Spleen (tissue), 11 donors: Measurements from ENCODE around the gene SLC7A4. TPM values are rescaled to one million over a fixed set of nuclear protein-coding genes. Genes with fewer than 3 reads are reported as not detected.

ENCODE experiments used
- DNase-seq: peaks from one replicate; pipeline ENCODE4 v3.0.0-alpha.2; 2020
- H3K27ac ChIP-seq, 8 donors: fragments of 200-600 bp; sonication (generic) in 7 of 8; 1 replicate in 4 of 8; 2 replicates in 4 of 8; pipeline versions ENCODE4 v1.5.0 to v1.8.0; 2016 to 2021; ENCODE audit warnings: inconsistent platforms in 4 of 8, mild to moderate bottlenecking in 4 of 8, moderate library complexity in 1 of 8
- H3K27me3 ChIP-seq, 7 donors: fragments of 200-600 bp; sonication (generic) in 6 of 7; replicated peaks in 1 of 7; 1 replicate in 4 of 7; 2 replicates in 3 of 7; pipeline versions ENCODE4 v1.5.0 to v1.8.0; 2016 to 2021; ENCODE audit warnings: inconsistent platforms in 3 of 7, mild to moderate bottlenecking in 1 of 7
- H3K36me3 ChIP-seq, 6 donors: fragments of 200-600 bp; sonication (generic) in 5 of 6; 1 replicate in 4 of 6; 2 replicates in 2 of 6; pipeline versions ENCODE4 v1.5.0 to v1.8.0; 2016 to 2021; ENCODE audit warnings: inconsistent platforms in 2 of 6
- H3K4me1 ChIP-seq, 6 donors: fragments of 200-600 bp; sonication (generic) in 5 of 6; 1 replicate in 3 of 6; 2 replicates in 3 of 6; pipeline versions ENCODE4 v1.5.0 to v1.8.0; 2016 to 2021; ENCODE audit warnings: inconsistent platforms in 3 of 6
- H3K4me3 ChIP-seq, 8 donors: fragments of 200-600 bp; sonication (generic) in 7 of 8; 1 replicate in 4 of 8; 2 replicates in 4 of 8; pipeline versions ENCODE4 v1.5.0 to v1.8.0; 2016 to 2021; ENCODE audit warnings: inconsistent platforms in 4 of 8, mild to moderate bottlenecking in 4 of 8, moderate library complexity in 2 of 8
- H3K9me3 ChIP-seq, 8 donors: fragments of 200-600 bp; sonication (generic) in 7 of 8; 1 replicate in 4 of 8; 2 replicates in 4 of 8; pipeline versions ENCODE4 v1.5.0 to v1.8.0; 2016 to 2021; ENCODE audit warnings: inconsistent platforms in 4 of 8
- CTCF ChIP-seq, 11 experiments: fragments of 200-600 bp in 7 of 11; fragments of 450-650 bp in 4 of 11; sonication (generic) in 4 of 11; IDR thresholded peaks in 8 of 11; conservative IDR thresholded peaks in 3 of 11; 1 replicate in 7 of 11; 2 replicates in 4 of 11; pipeline versions ENCODE4 v1.4.0 to v1.8.0; 2016 to 2021; ENCODE audit warnings: antibody characterized with exemption in 11 of 11, inconsistent platforms in 4 of 11, mild to moderate bottlenecking in 1 of 11
- POLR2A ChIP-seq, 3 donors: fragments of 450-650 bp; IDR thresholded peaks; one replicate each; pipeline ENCODE4 v1.5.1; 2017; ENCODE audit warnings: antibody characterized with exemption in 3 of 3, mild to moderate bottlenecking in 1 of 3
- POLR2AphosphoS5 ChIP-seq, 3 donors: sonication (generic); formaldehyde crosslinking; IDR thresholded peaks; one replicate each; pipeline ENCODE4 v1.5.1; 2017; ENCODE audit warnings: antibody characterized with exemption in 3 of 3
- WGBS, 5 donors: extraction: QIAGEN DNeasy Blood & Tissue Kit in 3 of 5; methylation state at CpG; one replicate each; pipeline versions ENCODE4 v1.1.5 to v1.1.7; 2013 to 2018; 5-methylcytosine and 5-hydroxymethylcytosine counted together
- intact Hi-C: fragments of 100-400 bp; cut with DNase I; formaldehyde crosslinking; loops from one replicate; pipeline ENCODE4 v1.15.0; 2023; ENCODE audit warnings: low total_unique reads
- polyA plus RNA-seq, 3 donors: library from polyadenylated mRNA; stranded (reverse); fragments of 200-250 nt; gene quantifications; one replicate each; pipeline ENCODE4 v1.2.1, GENCODE V29; 2013
- total RNA-seq, 7 donors: library from RNA; depleted of rRNA in 3 of 7; stranded (reverse); fragments of >200 nt in 3 of 7; fragmentation: NEBNext Ultra II Directional in 4 of 7; extraction: Animal tissue kit (Norgen Biotek cat#: 25700) in 4 of 7; gene quantifications; one replicate each; pipeline versions ENCODE4 v1.1.0 to v1.2.1, GENCODE V29; 2016 to 2021
- donor health status: healthy with polysubstance abuse.
- donor health status: DM: no; HTN: no; CAD: no; lungs with moderate emphysema.
- donor health status: DM: no; HTN: no; CAD: no.
- donor health status: Bipolar disorder and iron deficiency.
- donor health status: healthy.
- donor health status: DM: no; HTN: no; CAD: no.
- donor health status: DM: yes; HTN: yes; CAD: no.

Gene SLC7A4
- total and polyA plus RNA-seq, 10 donors: 0.11 to 0.95 (median 0.29) TPM; not detected in 3

- H3K27me3 ChIP-seq: no peaks in the 10 kb centered on the region
- no peak overlapping the region for H3K4me3 ChIP-seq
- 89 to 93% (median 91%) methylated on average over 5 to 7 of the region's 7 CpGs for WGBS, 5 donors
- H3K27ac ChIP-seq: no peak overlapping the region
- H3K9me3 ChIP-seq: no peaks in the 10 kb centered on the region
- TF ChIP-seq CTCF (IDR thresholded peaks at IDR 0.05 in 8 of 11, conservative IDR thresholded peaks at IDR 0.05 in 3 of 11): no peak
- no peak for TF ChIP-seq POLR2A (IDR thresholded peaks at IDR 0.05)
- no peak for TF ChIP-seq POLR2AphosphoS5 (IDR thresholded peaks at IDR 0.05)
- intact Hi-C loops: no loop called here
- peaks cover 0 to 10% (median 0%) of the 10 kb centered on the region in 6 donors for H3K4me1 ChIP-seq
- H3K36me3 ChIP-seq: peaks cover 3 to 100% (median 71%) of the 10 kb centered on the region in 6 donors
- no peak for DNase-seq
These were observed 40.3 kb downstream of the SLC7A4 start for GRCh38 chr22:20992056-20992442.

- peaks cover 0 to 10% (median 0%) of the 10 kb centered on the region in 6 donors for H3K4me1 ChIP-seq
- 87 to 97% (median 94%) methylated on average over 14 to 24 of the region's 24 CpGs for WGBS, 5 donors
- H3K36me3 ChIP-seq: peaks cover 3 to 100% (median 71%) of the 10 kb centered on the region in 6 donors
- no peaks in the 10 kb centered on the region for H3K27me3 ChIP-seq
- TF ChIP-seq CTCF (IDR thresholded peaks at IDR 0.05 in 8 of 11, conservative IDR thresholded peaks at IDR 0.05 in 3 of 11): no peak
- H3K4me3 ChIP-seq: no peak overlapping the region
- H3K27ac ChIP-seq: no peak overlapping the region
- no peaks in the 10 kb centered on the region for H3K9me3 ChIP-seq
- DNase-seq: no peak
- intact Hi-C loops: no loop called here
These were observed 40.9 kb downstream of the SLC7A4 start for GRCh38 chr22:20991252-20992055.

- Histone ChIP-seq H3K27ac (no peak overlapping the region), H3K4me3 (no peak overlapping the region), H3K27me3 (no peaks in the 10 kb centered on the region), H3K9me3 (no peaks in the 10 kb centered on the region), H3K4me1 (peaks cover 0 to 10% (median 0%) of the 10 kb centered on the region in 6 donors), H3K36me3 (peaks cover 3 to 100% (median 68%) of the 10 kb centered on the region in 6 donors)
- intact Hi-C loops: no loop called here
- no peak for DNase-seq
- TF ChIP-seq CTCF (IDR thresholded peaks at IDR 0.05 in 8 of 11, conservative IDR thresholded peaks at IDR 0.05 in 3 of 11) (no peak), POLR2A (IDR thresholded peaks at IDR 0.05) (no peak), POLR2AphosphoS5 (IDR thresholded peaks at IDR 0.05) (no peak)
- 84 to 92% (median 89%) methylated on average over 6 to 21 of the region's 21 CpGs for WGBS, 5 donors
These were observed 41.9 kb downstream of the SLC7A4 start for GRCh38 chr22:20990184-20991180.
